SK-N-SH (cell line): ENCODE data around the gene NTM.

Experiments
- CTCF ChIP-seq: fragments of 200-600 bp; sonication (generic); IDR thresholded peaks from 2 replicates; pipeline ENCODE4 v1.6.1; 2017; ENCODE audit warnings: antibody characterized with exemption, mild to moderate bottlenecking, moderate library complexity
- EP300 ChIP-seq, 2 experiments: IDR thresholded peaks; 2 replicates each; pipeline versions ENCODE4 v1.4.0 to v1.6.1; 2012; ENCODE audit warnings: borderline replicate concordance in 1 of 2, low read depth in 1 of 2, low read length in 1 of 2
- JUND ChIP-seq: IDR thresholded peaks from 2 replicates; pipeline ENCODE4 v1.4.0; 2012
- MAX ChIP-seq: IDR thresholded peaks from 2 replicates; pipeline ENCODE4 v1.4.0; 2012; ENCODE audit warnings: low read depth
- NRF1 ChIP-seq: IDR thresholded peaks from 2 replicates; pipeline ENCODE4 v1.6.1; 2012; ENCODE audit warnings: low read depth, mild to moderate bottlenecking, low read length
- POLR2AphosphoS5 ChIP-seq: IDR thresholded peaks from 2 replicates; pipeline ENCODE4 v1.6.1; 2012; ENCODE audit warnings: low read depth, low read length
- RAD21 ChIP-seq: IDR thresholded peaks from 2 replicates; pipeline ENCODE4 v1.6.1; 2012; ENCODE audit warnings: mild to moderate bottlenecking, low read length
- REST ChIP-seq: IDR thresholded peaks from 2 replicates; pipeline ENCODE4 v1.6.1; 2012; ENCODE audit warnings: mild to moderate bottlenecking, low read depth, low read length, moderate library complexity
- RFX5 ChIP-seq: IDR thresholded peaks from 2 replicates; pipeline ENCODE4 v1.6.1; 2012; ENCODE audit warnings: mild to moderate bottlenecking, improper control_type of control experiment, low read length
- SIN3A ChIP-seq: IDR thresholded peaks from 2 replicates; pipeline ENCODE4 v1.6.1; 2012; ENCODE audit warnings: low read depth, mild to moderate bottlenecking, low read length, moderate library complexity, borderline replicate concordance
- SMC3 ChIP-seq: IDR thresholded peaks from 2 replicates; pipeline ENCODE4 v1.6.1; 2012; ENCODE audit warnings: low read depth, low read length, improper control_type of control experiment
- YY1 ChIP-seq: IDR thresholded peaks from 2 replicates; pipeline ENCODE4 v1.4.0; 2012; ENCODE audit warnings: low read depth, mild to moderate bottlenecking

- TF ChIP-seq JUND, result no peak
- TF ChIP-seq RAD21, result peak; percentile 85
- peak; percentile 94 for TF ChIP-seq CTCF
- TF ChIP-seq REST, result no peak
- no peak for TF ChIP-seq RFX5
- peak; percentile 65 for TF ChIP-seq SMC3
- 0 out of 4 replicates have a peak, but pooled peaks of 1 of the 2 experiments have one; percentile 5 for TF ChIP-seq EP300 (IDR thresholded peaks at IDR 0.05; ENCODE audit: borderline replicate concordance in 1 of 2, low read depth in 1 of 2, low read length in 1 of 2)
- TF ChIP-seq NRF1, result no peak
- TF ChIP-seq MAX, result no peak
- no peak for TF ChIP-seq YY1
- no peak for TF ChIP-seq POLR2AphosphoS5
- TF ChIP-seq SIN3A, result no peak
These were observed 378.0 kb downstream of the NTM start for GRCh38 chr11:131748151-131749050.
